ACC112 (cell line): ENCODE results near the gene CAPN9.

Experiments used
- H2AFZ ChIP-seq: fragments of 200-600 bp; sonication (generic); one replicate; pipeline ENCODE4 v1.6.0; 2017; ENCODE audit warnings: antibody characterized with exemption, low read length; ENCODE audit not compliant: unreplicated experiment
- H3K27ac ChIP-seq: fragments of 200-600 bp; sonication (generic); 2 replicates; pipeline ENCODE4 v1.5.1; 2014; ENCODE audit warnings: low read depth, mild to moderate bottlenecking, antibody characterized with exemption, low read length, moderate library complexity
- H3K27me3 ChIP-seq: fragments of 200-600 bp; sonication (generic); 2 replicates; pipeline ENCODE4 v1.6.1; 2014; ENCODE audit warnings: mild to moderate bottlenecking, antibody characterized with exemption, low read length, moderate library complexity, mixed read lengths; ENCODE audit not compliant: insufficient read depth
- H3K36me3 ChIP-seq: fragments of 200-600 bp; sonication (generic); 2 replicates; pipeline ENCODE4 v1.6.1; 2016; ENCODE audit warnings: mild to moderate bottlenecking, antibody characterized with exemption, low read length, moderate library complexity, mixed read lengths; ENCODE audit not compliant: insufficient read depth
- H3K4me1 ChIP-seq: fragments of 200-600 bp; sonication (generic); one replicate; pipeline ENCODE4 v1.6.1; 2016; ENCODE audit warnings: low read length, mixed read lengths; ENCODE audit not compliant: insufficient read depth, unreplicated experiment, control insufficient read depth
- H3K4me3 ChIP-seq: fragments of 200-600 bp; sonication (generic); 2 replicates; pipeline ENCODE4 v1.5.1; 2014; ENCODE audit warnings: mild to moderate bottlenecking, low read depth, low read length
- H3K79me2 ChIP-seq: fragments of 200-600 bp; sonication (generic); one replicate; pipeline ENCODE4 v1.6.0; 2016; ENCODE audit warnings: low read length; ENCODE audit not compliant: control insufficient read depth, unreplicated experiment, insufficient read depth

Gene CAPN9

DNA sequence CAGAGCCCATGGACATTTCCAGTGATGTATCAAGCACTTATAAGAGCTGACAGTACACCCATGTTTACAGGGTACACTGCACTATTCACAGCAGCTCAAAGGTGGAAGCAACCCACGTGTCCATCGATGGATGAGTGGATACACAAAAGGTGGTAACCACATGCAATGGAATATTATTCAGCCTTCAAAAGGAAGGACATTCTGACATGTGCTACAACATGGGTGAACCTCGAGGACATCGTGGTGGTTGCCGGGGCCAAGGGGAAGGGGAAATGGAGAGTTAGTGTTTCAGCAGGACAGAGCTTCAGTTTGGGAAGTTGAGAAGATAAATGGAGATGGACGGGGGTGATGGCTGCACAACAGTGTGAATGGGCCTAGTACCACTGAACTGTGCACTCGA, 42.4 kb upstream of the CAPN9 start:
- Histone ChIP-seq H3K4me3 (no peak overlapping the region), H3K27me3 (peaks cover 19% of the 10 kb centered on the region; the same call in 1 of the 2 replicates), H3K4me1 (no peaks in the 10 kb centered on the region), H3K79me2 (no peaks in the 10 kb centered on the region), H2AFZ (no peak overlapping the region), H3K27ac (no peak overlapping the region), H3K36me3 (no peaks in the 10 kb centered on the region)

DNA sequence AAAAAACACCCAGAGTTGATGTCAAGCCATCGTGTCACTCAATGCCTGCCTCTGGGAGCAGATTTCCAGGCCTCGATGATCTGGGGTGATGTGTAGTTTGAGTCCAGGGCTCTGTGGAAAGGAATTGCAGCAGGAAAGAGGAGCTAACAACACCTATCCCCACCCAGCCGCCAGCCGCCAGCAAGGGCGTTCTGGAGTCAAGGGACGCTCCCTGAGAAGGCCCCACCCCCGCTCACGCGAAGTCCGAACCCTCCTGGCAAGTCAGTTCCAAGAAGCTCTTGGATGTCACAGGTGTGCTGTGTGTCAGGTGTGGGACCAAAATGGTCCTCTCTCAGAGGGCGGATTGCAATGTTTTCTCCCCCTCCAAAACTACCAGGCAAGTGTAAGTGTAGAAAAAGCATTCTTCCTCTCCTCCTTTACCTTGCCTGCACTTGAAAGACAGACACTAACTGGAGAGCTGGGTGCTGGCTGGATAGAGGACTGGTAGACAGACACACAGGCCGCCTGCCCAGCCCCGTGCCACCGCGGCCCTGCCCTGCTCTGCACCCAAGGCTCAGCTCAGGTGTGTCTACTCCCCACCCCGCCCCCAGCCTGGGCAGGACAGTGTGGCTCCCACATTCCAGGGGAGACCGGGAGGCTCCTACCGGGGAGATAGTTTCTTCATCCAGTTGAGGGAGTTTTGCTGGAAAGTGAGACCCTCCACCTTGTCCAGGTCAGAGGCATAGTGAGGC, 41.7 kb upstream of the CAPN9 start:
- Histone ChIP-seq H3K27me3 (peaks cover 12% of the 10 kb centered on the region; the same call in 1 of the 2 replicates), H3K36me3 (no peaks in the 10 kb centered on the region), H2AFZ (no peak overlapping the region), H3K4me3 (no peak overlapping the region), H3K4me1 (no peaks in the 10 kb centered on the region), H3K79me2 (no peaks in the 10 kb centered on the region), H3K27ac (no peak overlapping the region)

DNA sequence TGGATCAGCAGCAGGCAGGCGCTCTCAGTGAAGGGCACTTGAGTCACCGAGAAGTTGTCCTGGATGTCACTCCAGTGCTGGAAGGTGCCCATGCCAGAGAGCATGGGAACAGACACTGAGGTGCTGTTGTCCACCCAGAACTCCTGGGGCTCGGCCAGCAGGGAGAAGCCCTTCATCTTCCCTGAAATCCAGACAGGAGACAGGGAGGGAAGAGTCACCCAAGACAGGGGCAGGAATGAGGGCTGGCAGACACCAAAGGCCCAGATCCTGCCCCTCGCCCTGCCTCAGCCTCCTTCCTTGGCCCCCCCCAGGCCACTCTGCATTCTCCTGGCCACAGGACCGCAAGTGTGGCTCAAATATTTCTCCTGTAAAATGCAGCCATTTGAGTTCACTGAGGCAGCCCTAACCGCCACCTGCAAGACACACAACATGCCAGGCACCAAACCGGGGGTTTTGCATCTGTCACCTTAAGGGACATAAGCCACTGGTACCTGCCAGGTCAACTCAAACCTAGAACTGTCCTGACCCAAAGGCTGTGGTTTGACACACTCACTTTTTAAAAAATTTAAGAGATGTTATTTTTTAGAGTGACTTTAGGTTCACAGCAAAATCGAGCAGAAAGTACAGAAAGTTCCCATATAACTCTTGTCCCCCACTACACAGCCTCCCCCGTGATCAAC, 41.0 kb upstream of the CAPN9 start:
- Histone ChIP-seq H3K36me3 (no peaks in the 10 kb centered on the region), H3K79me2 (no peaks in the 10 kb centered on the region), H3K27ac (no peak overlapping the region), H3K4me1 (no peaks in the 10 kb centered on the region), H3K27me3 (peaks cover 12% of the 10 kb centered on the region; the same call in 1 of the 2 replicates), H2AFZ (no peak overlapping the region), H3K4me3 (no peak overlapping the region)

DNA sequence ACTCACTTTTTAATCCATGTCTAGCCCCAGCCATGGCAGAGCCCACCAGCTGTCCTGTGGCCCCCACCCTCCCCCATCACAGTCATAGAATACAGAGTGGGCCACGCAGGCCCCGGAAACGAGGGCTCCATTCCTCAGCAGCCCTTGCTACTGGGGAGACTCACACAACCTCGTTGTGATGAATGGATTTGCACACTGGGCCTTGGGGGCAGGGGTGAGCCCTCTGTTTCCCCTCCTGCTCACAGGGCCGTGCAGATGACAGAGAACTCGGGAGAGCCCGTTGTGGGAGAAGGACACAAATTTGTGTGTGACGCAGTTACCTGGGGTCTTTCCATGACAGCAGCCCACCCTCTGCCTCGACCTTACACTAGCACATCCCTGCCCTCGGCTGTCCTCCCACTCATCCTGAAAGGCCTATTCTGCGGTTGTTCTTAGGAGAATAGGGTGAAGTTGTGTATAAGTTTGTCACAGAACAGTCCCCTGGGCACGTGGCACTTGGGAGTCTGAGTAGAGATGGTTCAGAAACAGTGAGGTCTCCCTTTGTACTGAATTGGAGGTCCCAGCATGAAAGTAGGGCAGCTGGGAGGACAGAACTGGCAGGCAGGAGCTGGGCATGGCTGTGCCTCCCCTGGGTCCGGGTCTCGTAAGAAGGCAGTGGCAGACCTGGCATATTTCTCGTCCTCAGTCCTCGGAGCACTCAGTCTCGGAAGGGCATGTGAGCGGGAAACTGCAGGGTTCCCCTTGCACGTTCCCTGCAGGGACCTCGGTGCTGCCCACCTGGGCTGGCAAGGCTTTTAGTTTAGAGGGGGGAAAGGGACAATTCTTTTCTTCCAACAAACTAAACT, 40.1 kb upstream of the CAPN9 start:
- Histone ChIP-seq H2AFZ (no peak overlapping the region), H3K4me1 (no peaks in the 10 kb centered on the region), H3K27ac (no peak overlapping the region), H3K27me3 (peaks cover 3% of the 10 kb centered on the region; the same call in 1 of the 2 replicates), H3K79me2 (no peaks in the 10 kb centered on the region), H3K4me3 (no peak overlapping the region), H3K36me3 (no peaks in the 10 kb centered on the region)

DNA sequence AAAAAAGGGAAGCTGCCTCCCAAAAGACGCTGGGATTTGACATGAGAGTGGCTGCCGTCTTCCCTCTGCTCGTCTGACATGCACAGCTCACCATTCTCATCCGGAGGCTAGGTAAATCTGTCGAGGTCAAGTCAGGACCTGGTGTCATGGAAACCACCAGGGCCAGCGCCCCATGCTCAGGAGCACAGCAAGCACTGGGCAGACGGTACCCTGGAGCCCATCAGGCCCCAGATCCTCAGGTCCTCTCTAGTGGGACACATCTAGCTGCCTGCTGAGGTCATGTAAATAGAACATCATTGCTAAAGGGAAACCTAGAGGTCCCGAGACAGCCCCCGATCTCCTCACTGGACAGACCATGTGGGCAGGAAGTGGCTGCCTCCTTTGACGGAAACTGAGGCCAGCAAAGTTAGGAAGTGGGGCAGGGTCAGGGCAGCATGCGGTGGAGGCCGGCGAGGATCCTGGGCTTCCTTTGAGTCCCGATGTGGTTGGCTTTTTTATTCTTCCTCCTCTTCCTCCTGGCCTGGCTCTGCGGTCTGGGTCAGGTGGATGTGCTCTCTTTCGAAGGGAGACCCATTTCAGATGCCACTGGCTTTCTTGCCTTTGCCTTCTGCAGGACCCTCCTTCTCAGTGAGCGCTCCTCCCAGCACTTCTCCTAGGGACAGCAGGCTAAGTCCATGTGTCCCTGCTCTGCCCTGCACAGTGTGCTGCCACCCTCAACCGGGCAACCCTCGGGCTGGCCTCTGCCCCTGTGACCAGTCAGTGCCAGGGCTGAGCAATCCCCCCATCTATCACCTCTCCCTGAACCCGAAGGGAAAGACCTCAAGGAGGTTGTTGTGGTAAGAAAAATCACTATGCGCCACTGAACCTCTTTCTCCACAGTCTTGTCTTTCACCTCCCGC, 39.2 kb upstream of the CAPN9 start:
- H3K27ac ChIP-seq: no peak overlapping the region
- no peaks in the 10 kb centered on the region for H3K4me1 ChIP-seq

DNA sequence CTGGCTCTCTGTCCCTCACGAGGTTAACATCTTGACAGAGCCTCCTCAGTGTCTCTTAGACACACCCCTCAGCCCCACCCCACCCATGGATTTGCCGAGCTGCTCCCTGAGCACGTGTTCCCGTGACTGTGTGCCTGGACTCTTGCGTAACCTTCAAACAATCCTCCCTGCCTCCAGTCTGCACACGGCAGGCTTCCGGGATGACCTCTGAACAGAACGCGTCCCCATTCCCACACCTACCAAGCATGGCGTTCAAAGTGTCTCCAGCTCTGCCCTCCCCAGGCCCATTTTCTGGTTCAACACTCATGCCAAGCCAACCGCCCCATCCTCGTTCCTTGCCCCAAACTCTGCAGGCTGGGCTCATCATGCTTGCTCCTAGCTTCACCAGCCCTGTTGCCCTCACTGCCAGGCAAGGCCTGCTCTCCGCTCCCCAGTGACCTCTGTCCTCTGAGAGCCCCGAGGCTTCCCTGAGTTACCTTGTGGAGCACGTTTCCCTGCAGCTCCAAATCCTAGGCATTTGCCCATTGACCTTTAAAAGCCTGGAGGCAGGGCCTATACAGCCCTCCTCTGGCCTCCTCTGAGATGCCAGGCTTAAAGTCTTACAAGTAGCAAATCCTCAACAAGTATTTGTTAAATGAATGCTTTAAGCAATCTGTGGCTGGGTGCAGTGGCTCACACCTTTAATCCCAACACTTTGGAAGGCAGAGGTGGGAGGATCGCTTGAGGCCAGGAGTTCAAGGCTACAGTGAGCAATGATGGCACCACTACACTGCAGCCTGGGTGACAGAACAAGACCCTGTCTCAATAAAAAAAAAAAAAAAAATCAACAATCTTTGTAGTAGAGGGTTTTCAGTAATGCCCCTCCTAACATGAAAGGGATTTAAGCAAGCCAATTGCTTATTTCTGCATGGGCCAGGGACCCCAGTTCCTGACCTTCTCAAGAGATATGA, 38.3 kb upstream of the CAPN9 start:
- Histone ChIP-seq H3K4me1 (peaks cover 6% of the 10 kb centered on the region), H3K4me3 (no peak overlapping the region), H3K36me3 (no peaks in the 10 kb centered on the region), H2AFZ (no peak overlapping the region), H3K79me2 (no peaks in the 10 kb centered on the region), H3K27ac (no peak overlapping the region), H3K27me3 (0 out of 2 replicates have a peak, but pooled peaks cover 6% of the 10 kb centered on the region)

More for the DNA sequence above, 39.2 kb upstream of the CAPN9 start:
- no peaks in the 10 kb centered on the region for H3K27me3 ChIP-seq
- no peak overlapping the region for H2AFZ ChIP-seq
- H3K36me3 ChIP-seq: no peaks in the 10 kb centered on the region
- no peaks in the 10 kb centered on the region for H3K79me2 ChIP-seq
- no peak overlapping the region for H3K4me3 ChIP-seq

DNA sequence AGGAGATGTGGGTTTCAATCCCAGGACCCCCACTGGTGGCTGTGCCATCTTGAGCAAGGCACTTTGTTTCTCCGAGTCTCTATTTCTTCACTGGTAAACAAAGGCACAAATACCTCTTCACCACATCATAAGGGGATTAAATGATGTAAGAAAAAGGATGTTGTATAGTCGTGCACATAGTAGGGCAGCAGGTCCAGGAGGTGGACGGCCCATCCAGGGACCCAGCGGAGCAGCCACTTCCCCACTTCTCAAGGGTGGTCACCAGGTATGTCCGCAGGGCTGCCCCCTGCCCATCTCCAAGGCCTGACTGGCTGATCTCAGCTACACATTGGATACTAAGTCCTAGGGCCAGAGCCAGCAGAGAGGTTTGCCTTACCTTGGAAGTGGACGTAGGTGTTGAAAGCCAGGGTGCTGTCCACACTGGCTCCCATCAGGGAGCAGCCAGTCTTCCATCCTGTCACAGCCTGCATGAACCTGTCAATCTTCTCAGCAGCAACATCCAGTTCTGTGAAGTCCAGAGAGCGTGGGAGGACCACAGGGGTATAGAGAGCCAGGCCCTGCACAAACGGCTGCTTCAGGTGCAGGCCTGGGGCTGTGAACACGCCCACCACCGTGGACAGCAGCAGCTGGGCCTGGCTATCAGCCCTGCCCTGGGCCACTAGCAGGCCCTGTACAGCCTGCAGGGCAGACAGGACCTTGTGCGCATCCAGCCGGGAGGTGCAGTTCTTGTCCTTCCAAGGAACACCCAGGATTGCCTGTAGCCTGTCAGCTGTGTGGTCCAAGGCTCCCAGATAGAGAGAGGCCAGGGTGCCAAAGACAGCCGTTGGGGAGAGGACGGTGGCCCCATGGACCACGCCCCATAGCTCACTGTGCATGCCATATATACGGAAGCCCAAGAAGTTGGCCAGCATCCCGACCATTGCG, 37.3 kb upstream of the CAPN9 start:
- Histone ChIP-seq H3K79me2 (no peaks in the 10 kb centered on the region), H2AFZ (no peak overlapping the region), H3K4me3 (no peak overlapping the region), H3K27me3 (0 out of 2 replicates have a peak, but pooled peaks cover 6% of the 10 kb centered on the region), H3K36me3 (no peaks in the 10 kb centered on the region), H3K27ac (no peak overlapping the region), H3K4me1 (peaks cover 11% of the 10 kb centered on the region)

DNA sequence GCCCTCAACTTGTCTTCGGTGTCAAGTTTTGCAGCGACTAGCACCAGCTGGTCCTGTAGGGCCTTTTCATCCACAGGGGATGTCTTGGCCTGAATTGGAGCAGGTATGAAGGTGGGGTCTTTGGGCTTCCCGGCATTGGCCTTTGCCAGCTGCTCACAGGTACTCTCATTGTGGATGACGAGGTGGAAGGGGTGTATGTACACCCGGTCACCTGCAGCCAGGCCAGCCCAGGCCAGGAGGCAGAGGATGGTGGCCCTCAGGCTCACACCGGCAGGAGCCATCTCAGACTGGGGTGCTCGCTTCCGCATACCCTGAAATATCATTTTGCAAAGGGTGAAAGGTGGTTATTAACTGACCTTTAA, 36.7 kb upstream of the CAPN9 start:
- no peak overlapping the region for H2AFZ ChIP-seq
- no peak overlapping the region for H3K4me3 ChIP-seq

More for the DNA sequence above, 36.7 kb upstream of the CAPN9 start:
- H3K27ac ChIP-seq: no peak overlapping the region
- H3K79me2 ChIP-seq: no peaks in the 10 kb centered on the region
- 0 out of 2 replicates have a peak, but pooled peaks cover 6% of the 10 kb centered on the region for H3K27me3 ChIP-seq
- peaks cover 11% of the 10 kb centered on the region for H3K4me1 ChIP-seq
- H3K36me3 ChIP-seq: no peaks in the 10 kb centered on the region
